GM21526 (cell line): ENCODE data around the gene MUC20.
"Not testable (repeated sequence)": the region's sequence is repeated elsewhere in the genome, so short reads cannot be mapped to it uniquely, and the experiment has no call there.

Experiments used
- ATAC-seq: cut with Tn5 transposase; IDR thresholded peaks from one replicate; pipeline ENCODE4 v1.9.1; 2021; ENCODE audit warnings: moderate library complexity; ENCODE audit not compliant: unreplicated experiment, low FRiP score

The MUC20 gene

GRCh38 chr3:195727606-195728195, 6.9 kb downstream of the MUC20 start:
- no peak for ATAC-seq

- not testable (repeated sequence) for ATAC-seq
Observed at GRCh38 chr3:195728789-195729188, 8.0 kb downstream of the MUC20 start.

GRCh38 chr3:195729476-195730251, 8.9 kb downstream of the MUC20 start:
- no peak for ATAC-seq

GRCh38 chr3:195731356-195731905, 10.7 kb downstream of the MUC20 start:
- no peak for ATAC-seq

GRCh38 chr3:195732940-195733339, 12.2 kb downstream of the MUC20 start:
- no peak for ATAC-seq

- ATAC-seq, result no peak
Observed at GRCh38 chr3:195735036-195735695, 14.4 kb downstream of the MUC20 start.

- no peak for ATAC-seq
Observed at GRCh38 chr3:195736866-195737490, 16.2 kb downstream of the MUC20 start.

GRCh38 chr3:195737782-195738181, 17.0 kb downstream of the MUC20 start:
- not testable (repeated sequence) for ATAC-seq

GRCh38 chr3:195738274-195739044, 17.7 kb downstream of the MUC20 start:
- ATAC-seq, result no peak

- no peak for ATAC-seq
Observed at GRCh38 chr3:195739561-195740111, 18.9 kb downstream of the MUC20 start.

GRCh38 chr3:195744437-195744836, 23.7 kb downstream of the MUC20 start:
- ATAC-seq, result no peak

GRCh38 chr3:195746346-195746745, 25.6 kb downstream of the MUC20 start:
- no peak for ATAC-seq

- no peak for ATAC-seq
Observed at GRCh38 chr3:195746751-195747150, 26.0 kb downstream of the MUC20 start.

- no peak for ATAC-seq
Observed at GRCh38 chr3:195748661-195749060, 27.9 kb downstream of the MUC20 start.

- not testable (repeated sequence) for ATAC-seq
Observed at GRCh38 chr3:195749101-195749500, 28.3 kb downstream of the MUC20 start.

GRCh38 chr3:195750797-195751520, 30.2 kb downstream of the MUC20 start:
- no peak for ATAC-seq

GRCh38 chr3:195751560-195751959, 30.8 kb downstream of the MUC20 start:
- ATAC-seq, result no peak

- no peak for ATAC-seq
Observed at GRCh38 chr3:195752066-195752465, 31.3 kb downstream of the MUC20 start.
